Activated CD4-positive, alpha-beta T cell treated with anti-CD3 and anti-CD28 coated beads, Interleukin-2, amount 50 U/mL, for 4 hours (primary cell): Measurements from ENCODE around the gene CUL3.
"Not testable (repeated sequence)": the region's sequence is repeated elsewhere in the genome, so short reads cannot be mapped to it uniquely, and the experiment has no call there.

Source experiments
- DNase-seq, 2 experiments: peaks; one replicate each; pipeline ENCODE4 v3.0.0-alpha.2; 2020

CUL3 gene

GRCh38 chr2:224532931-224533330 is 52.2 kb downstream of the CUL3 start:
- no peak for DNase-seq

- DNase-seq: no peak
These were observed 52.7 kb downstream of the CUL3 start for GRCh38 chr2:224532441-224532840.

- no peak for DNase-seq
These were observed 57.0 kb downstream of the CUL3 start for GRCh38 chr2:224528171-224528570.

GRCh38 chr2:224525774-224526173 is 59.4 kb downstream of the CUL3 start:
- DNase-seq: no peak

- no peak for DNase-seq
These were observed 60.5 kb downstream of the CUL3 start for GRCh38 chr2:224524657-224525056.

- no peak for DNase-seq
These were observed 61.3 kb downstream of the CUL3 start for GRCh38 chr2:224523626-224524577.

- DNase-seq: not testable (repeated sequence)
These were observed 62.7 kb downstream of the CUL3 start for GRCh38 chr2:224522483-224522882.

- DNase-seq: no peak
These were observed 65.1 kb downstream of the CUL3 start for GRCh38 chr2:224520064-224520463.

GRCh38 chr2:224518806-224519580 is 66.2 kb downstream of the CUL3 start:
- DNase-seq: no peak

GRCh38 chr2:224517963-224518362 is 67.2 kb downstream of the CUL3 start:
- no peak for DNase-seq

- not testable (repeated sequence) for DNase-seq
These were observed 68.8 kb downstream of the CUL3 start for GRCh38 chr2:224516393-224516792.

- DNase-seq: no peak
These were observed 71.2 kb downstream of the CUL3 start for GRCh38 chr2:224513991-224514390.

- DNase-seq: no peak
These were observed 77.4 kb downstream of the CUL3 start for GRCh38 chr2:224507789-224508188.

- DNase-seq: no peak
These were observed 78.7 kb downstream of the CUL3 start for GRCh38 chr2:224506494-224506893.

- DNase-seq: no peak
These were observed 86.2 kb downstream of the CUL3 start for GRCh38 chr2:224498991-224499390.

- no peak for DNase-seq
These were observed 92.6 kb downstream of the CUL3 start for GRCh38 chr2:224492531-224492930.

- not testable (repeated sequence) for DNase-seq
These were observed 97.2 kb downstream of the CUL3 start for GRCh38 chr2:224487940-224488339.

GRCh38 chr2:224485081-224486014 is 99.8 kb downstream of the CUL3 start:
- DNase-seq: not testable (repeated sequence)

- no peak for DNase-seq
These were observed 105.3 kb downstream of the CUL3 start for GRCh38 chr2:224479826-224480225.

GRCh38 chr2:224472827-224473226 is 112.3 kb downstream of the CUL3 start:
- DNase-seq: no peak

- DNase-seq: no peak
These were observed 113.0 kb downstream of the CUL3 start for GRCh38 chr2:224472137-224472536.

- DNase-seq: no peak
These were observed 115.7 kb downstream of the CUL3 start for GRCh38 chr2:224469374-224469964.
